ENCODE results near the gene ANO10. TPM values are rescaled to one million over a fixed set of nuclear protein-coding genes. Genes with fewer than 3 reads are reported as not detected.

ANO10 gene
- total RNA-seq, 1 experiment from 2014 or later: 26.6 TPM

- H3K9me3 ChIP-seq (ENCODE audit: control insufficient read depth, insufficient read depth, low read depth, low read length): no peaks in the 10 kb centered on the region
- ATAC-seq (no peak), DNase-seq (ENCODE audit: low read depth, low spot score) (no peak)
- TF ChIP-seq TCF7L2 (IDR thresholded peaks at IDR 0.05; ENCODE audit: low read depth, low read length): no peak
- no peak for TF ChIP-seq REST (IDR thresholded peaks at IDR 0.05; ENCODE audit: insufficient read depth in 1 of 2, low read depth in 2 of 2, low read length in 1 of 2)
- TF ChIP-seq POLR2AphosphoS5 (IDR thresholded peaks at IDR 0.05; ENCODE audit: low read depth, low read length): no peak
- no peak for TF ChIP-seq CTCF (IDR thresholded peaks at IDR 0.05)
- no peak for TF ChIP-seq SIN3A (IDR thresholded peaks at IDR 0.05; ENCODE audit: borderline replicate concordance, insufficient read depth, low read depth, low read length)
- no peaks in the 10 kb centered on the region for H3K27me3 ChIP-seq (ENCODE audit: control insufficient read depth, insufficient read depth, low read length)
- H3K4me1 ChIP-seq (ENCODE audit: control insufficient read depth, insufficient read depth, low read length): no peaks in the 10 kb centered on the region
- ChIA-PET CTCF (interaction anchor here (0.6 kb wide), 1 partner anchor 60 kb away, joined by 3 read pairs; no protein-coding TSS in a partner anchor), POLR2A (no interaction called here)
- no TSS peak for BruUV-seq (replicated peaks)
- in situ Hi-C loops (cut with HindIII; ENCODE audit: low pct_unique_long_range_greater_than_20kb, low sequenced_read_pairs) (no loop called here), intact Hi-C loops (cut with micrococcal nuclease; ENCODE audit: unreplicated experiment) (no loop called here)
- no peak overlapping the region for H3K4me3 ChIP-seq (ENCODE audit: low read depth in 2 of 2, low read length in 2 of 2)
- no peaks in the 10 kb centered on the region for H3K36me3 ChIP-seq (ENCODE audit: control insufficient read depth, insufficient read depth, low read length)
- H3K27ac ChIP-seq (ENCODE audit: low read length): no peak overlapping the region
Observed at GRCh38 chr3:43317461-43318316, 304.1 kb downstream of the ANO10 start.

- H3K4me3 ChIP-seq (ENCODE audit: low read depth in 2 of 2, low read length in 2 of 2): no peak overlapping the region
- ChIA-PET POLR2A (no interaction called here), CTCF (no interaction called here)
- H3K27ac ChIP-seq (ENCODE audit: low read length): no peak overlapping the region
- no peaks in the 10 kb centered on the region for H3K9me3 ChIP-seq (ENCODE audit: control insufficient read depth, insufficient read depth, low read depth, low read length)
- no peaks in the 10 kb centered on the region for H3K27me3 ChIP-seq (ENCODE audit: control insufficient read depth, insufficient read depth, low read length)
- intact Hi-C loops (cut with micrococcal nuclease; ENCODE audit: unreplicated experiment) (no loop called here), in situ Hi-C loops (cut with HindIII; ENCODE audit: low pct_unique_long_range_greater_than_20kb, low sequenced_read_pairs) (no loop called here)
- DNase-seq (ENCODE audit: low read depth, low spot score): no peak
- no peak for ATAC-seq
- no peaks in the 10 kb centered on the region for H3K36me3 ChIP-seq (ENCODE audit: control insufficient read depth, insufficient read depth, low read length)
- no TSS peak for BruUV-seq (replicated peaks)
- no peaks in the 10 kb centered on the region for H3K4me1 ChIP-seq (ENCODE audit: control insufficient read depth, insufficient read depth, low read length)
- no peak for TF ChIP-seq TCF7L2 (IDR thresholded peaks at IDR 0.05; ENCODE audit: low read depth, low read length)
- TF ChIP-seq REST (IDR thresholded peaks at IDR 0.05; ENCODE audit: insufficient read depth in 1 of 2, low read depth in 2 of 2, low read length in 1 of 2): no peak
- no peak for TF ChIP-seq SIN3A (IDR thresholded peaks at IDR 0.05; ENCODE audit: borderline replicate concordance, insufficient read depth, low read depth, low read length)
- TF ChIP-seq CTCF (IDR thresholded peaks at IDR 0.05): no peak
- no peak for TF ChIP-seq POLR2AphosphoS5 (IDR thresholded peaks at IDR 0.05; ENCODE audit: low read depth, low read length)
Observed at GRCh38 chr3:43316783-43317460, 304.9 kb downstream of the ANO10 start.

Measured in Panc1 (cell line).